CD1c-positive myeloid dendritic cell (primary cell): Measurements from ENCODE around the gene PDIA2.
"Not testable (repeated sequence)": the region's sequence is repeated elsewhere in the genome, so short reads cannot be mapped to it uniquely, and the experiment has no call there.

Experiments used
- DNase-seq: peaks from one replicate; pipeline ENCODE4 v3.0.0-alpha.2; 2016; ENCODE audit errors: extremely low spot score

Gene PDIA2

DNA sequence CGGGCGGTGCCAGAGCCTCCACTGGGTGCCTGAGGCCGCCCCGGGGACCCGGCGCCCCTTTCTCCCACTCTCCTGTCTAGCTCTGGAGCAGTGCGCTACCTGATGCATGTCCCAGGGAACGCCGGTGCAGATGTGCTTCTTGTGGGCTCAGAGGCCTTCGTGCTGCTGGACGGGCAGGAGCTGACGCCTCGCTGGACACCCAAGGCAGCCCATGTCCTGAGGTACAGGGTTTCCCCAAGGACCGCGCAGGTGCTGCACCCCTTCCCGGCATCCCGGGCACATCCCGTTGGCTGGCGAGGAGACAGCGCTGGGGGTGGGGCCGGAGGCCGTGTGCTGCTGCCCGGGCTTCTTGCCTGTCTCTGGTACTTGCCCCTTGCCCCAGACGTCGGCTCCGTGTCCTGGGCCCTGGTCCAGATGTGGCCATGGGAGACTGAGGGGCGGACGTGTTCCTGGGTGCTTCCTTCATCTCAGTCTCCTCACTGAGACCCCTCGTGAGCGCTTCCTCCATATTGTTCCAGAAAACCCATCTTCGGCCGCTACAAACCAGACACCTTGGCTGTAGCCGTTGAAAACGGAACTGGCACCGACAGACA lies 19.7 kb upstream of the PDIA2 start:
- DNase-seq: no peak

DNA sequence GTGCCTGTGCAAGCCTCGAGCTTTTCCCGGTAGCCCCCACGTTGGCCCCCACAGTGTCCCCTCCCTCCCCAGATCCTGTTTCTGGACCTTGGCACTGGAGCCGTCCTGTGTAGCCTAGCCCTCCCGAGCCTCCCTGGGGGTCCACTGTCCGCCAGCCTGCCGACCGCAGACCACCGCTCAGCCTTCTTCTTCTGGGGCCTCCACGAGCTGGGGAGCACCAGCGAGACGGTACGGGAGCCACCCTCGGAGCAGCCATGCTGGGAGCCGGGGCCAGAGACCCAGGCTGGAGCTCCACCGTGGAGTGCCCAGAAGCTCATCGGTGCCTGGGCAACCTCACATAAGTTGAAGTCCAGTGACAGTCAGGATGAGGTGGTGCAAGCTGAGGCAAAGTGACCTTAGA lies 19.0 kb upstream of the PDIA2 start:
- DNase-seq: no peak

DNA sequence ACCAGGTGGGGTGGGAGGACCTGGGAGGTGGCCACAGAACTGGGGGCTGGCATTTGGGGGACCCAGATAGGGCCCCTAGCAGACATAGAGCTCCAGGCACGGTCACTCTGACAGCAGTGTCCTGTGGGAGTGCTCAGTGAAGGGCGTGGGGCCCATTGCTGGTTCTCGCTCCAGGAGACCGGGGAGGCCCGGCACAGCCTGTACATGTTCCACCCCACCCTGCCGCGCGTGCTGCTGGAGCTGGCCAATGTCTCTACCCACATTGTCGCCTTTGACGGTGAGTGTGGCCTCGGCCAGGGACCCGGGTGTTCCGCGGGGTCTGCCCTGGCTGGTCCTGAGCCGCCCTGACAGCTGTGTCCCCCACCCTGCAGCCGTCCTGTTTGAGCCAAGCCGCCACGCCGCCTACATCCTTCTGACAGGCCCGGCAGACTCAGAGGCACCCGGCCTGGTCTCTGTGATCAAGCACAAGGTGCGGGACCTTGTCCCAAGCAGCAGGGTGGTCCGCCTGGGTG lies 18.5 kb upstream of the PDIA2 start:
- DNase-seq: no peak

DNA sequence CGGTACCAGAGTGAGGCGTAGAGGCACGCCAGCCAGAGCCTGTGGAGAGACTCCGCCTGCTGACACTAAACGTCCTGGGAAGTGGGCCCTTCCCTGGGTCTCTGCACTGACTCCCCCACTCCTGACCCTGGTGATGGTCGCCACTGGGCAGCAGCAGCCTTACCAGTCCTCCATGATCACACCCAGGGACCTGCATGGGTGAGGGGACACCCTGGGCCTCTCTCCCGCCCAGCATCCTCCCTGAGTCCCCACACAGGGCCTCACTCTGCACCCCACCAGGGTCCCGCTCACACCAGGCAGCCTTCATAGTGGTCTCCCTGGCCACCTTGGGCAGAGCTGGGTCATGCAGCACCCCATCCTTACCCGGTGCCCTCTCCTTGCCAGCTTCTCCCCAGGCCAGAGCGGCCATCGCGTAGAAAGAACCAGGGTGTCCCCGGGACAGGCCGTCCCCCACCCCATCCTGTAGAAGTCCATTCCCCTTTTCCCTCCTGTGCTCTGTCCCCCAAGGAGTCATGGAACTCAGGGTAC lies 17.9 kb upstream of the PDIA2 start:
- DNase-seq: no peak

DNA sequence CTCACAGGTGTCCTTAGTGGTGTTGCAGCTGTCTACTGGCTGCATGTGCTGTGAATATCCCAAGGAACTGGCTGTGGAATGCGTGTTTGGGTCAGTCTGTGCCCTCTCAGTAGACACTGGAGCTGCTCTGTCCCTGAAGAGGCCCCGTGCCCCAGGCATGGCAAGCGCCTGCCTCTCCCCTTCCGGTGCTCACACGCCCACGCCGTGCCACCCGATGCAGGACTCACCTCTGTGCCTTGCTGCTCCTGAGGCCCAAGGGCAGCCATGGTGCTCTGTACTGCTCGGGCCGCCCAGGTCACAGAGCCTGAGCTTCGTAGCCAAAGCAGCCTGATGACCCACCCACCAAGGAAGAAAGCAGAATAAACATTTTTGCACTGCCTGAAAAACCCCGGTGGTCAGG lies 17.3 kb upstream of the PDIA2 start:
- no peak for DNase-seq

DNA sequence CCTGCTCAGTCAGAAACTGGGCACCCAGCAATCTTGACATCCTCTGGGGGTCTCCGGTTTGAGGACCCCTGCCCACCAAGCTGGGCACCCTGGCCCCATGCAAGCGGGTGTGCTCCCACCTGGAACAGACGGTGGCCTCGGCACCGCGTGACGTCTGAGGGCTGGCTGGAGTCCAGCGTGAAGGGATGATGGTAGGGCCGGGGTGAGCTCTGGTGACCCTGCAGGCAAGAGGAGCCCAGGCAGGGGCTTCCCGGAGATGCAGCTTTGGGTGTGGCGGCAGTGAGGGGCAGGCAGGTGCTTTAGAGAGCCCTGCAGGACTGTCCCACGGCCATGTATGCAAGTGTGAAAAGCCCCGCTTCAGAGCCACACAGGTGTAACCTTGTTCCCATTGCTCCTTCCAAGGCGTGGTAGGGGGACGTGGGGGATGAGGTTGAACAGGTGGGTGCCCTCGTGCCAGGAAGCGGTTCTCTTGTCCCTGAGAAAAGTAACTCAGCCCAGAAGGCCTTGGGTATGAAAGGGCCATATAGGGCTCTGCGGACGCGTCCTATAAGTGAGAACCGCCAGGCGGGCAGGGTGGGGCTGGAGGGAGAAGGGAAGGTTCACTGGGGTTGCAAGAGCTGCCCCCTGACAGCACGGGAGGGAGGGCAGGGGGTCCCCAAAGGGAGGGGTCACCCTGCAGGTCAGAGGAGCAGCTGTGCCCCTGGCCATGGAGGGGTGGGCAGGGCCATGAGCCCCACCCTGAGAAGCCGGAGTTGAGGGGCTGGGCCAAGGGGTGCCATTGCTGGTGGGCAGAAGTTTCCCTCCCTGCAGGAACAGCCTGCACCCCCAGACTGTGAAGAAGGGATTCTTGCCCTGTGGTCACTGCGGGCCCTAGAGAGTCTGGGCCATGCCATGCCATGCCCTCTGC lies 16.5 kb upstream of the PDIA2 start:
- no peak for DNase-seq

DNA sequence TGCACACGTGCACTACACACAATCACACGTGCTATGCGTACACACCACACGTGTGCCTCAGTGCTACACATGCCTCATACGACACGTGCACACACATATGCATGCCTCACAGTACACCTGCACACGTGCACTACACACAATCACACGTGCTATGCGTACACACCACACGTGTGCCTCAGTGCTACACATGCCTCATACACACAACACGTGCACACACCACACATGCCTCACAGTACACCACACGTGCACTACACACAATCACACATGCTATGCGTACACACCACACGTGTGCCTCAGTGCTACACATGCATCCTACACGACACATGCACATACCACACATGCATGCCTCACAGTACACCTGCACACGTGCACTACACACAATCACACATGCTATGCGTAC lies 15.4 kb upstream of the PDIA2 start:
- not testable (repeated sequence) for DNase-seq

DNA sequence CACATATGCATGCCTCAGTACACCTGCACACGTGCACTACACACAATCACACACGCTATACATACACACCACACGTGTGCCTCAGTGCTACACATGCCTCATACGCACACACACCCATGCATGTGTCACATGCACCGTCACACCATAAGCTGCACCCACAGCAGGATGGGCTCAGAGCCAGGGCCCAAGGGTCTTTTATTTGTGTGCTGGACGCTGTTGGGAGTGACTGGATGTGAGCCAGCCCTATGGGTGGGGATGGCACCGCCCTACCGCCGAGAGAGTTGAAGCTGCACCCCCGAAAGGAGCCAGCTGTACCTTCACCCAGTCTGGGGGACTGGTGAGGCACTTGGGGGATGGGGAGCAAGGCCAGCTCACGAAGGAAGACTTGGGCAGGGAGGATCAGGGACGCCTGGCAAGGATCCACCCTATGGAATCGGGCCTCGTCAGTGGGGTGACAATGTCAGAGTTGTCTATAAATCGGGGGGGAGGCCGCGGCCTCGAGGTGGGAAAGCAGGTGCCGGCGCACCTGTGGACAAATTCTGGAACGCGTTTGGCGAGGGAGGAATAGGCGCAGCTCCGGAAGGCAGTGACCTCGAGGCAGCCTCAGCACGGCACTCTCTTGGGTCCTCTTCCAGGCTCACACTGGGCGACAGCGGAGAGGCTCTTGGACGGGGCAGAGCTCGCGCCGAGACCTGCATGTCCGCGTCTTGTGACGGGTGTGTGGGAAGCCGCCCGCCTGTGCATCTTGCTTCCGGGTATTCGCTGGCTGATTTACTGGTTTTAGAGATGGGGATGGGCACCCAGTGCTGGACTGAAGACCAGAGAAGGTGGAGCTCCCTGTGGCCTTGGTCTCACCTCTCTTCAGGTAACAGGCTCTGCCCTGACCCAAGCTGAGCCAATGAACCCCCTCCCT lies 14.6 kb upstream of the PDIA2 start:
- no peak for DNase-seq

DNA sequence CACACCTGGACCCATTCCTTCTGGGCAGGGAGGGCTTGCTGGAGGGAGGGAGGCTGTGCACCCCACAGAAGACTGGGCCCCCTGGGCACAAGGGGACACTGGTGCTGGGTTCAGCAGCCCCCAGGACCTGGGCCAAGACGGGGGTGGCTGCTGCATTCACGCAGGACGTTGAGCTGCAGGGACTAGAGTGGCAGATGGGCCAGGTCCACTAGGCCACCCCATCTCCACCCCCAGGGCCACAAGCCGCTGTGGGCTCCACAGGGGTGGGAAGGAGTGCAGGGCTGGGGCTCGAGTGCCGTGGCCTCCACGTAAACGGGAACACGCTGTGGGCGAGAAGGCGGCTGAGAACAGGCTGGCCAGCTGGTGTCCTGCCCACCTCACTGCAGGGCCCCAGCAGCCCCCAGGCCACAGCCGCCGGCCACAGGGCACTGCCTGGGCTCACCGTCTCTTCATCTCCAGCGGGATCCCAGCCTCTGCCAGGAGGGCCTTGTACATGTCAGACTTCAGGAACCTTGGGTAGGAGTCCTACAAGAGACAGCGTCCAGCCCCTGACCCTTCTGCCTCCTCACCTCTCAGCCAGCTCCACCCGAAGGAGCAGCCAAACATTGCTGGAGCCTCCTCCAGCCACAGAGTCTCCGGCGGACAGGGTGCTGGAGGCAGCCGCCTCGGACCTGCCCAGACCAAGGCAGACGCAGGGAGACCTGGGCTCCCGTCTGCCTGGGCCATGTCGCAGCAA lies 13.7 kb upstream of the PDIA2 start:
- no peak for DNase-seq

DNA sequence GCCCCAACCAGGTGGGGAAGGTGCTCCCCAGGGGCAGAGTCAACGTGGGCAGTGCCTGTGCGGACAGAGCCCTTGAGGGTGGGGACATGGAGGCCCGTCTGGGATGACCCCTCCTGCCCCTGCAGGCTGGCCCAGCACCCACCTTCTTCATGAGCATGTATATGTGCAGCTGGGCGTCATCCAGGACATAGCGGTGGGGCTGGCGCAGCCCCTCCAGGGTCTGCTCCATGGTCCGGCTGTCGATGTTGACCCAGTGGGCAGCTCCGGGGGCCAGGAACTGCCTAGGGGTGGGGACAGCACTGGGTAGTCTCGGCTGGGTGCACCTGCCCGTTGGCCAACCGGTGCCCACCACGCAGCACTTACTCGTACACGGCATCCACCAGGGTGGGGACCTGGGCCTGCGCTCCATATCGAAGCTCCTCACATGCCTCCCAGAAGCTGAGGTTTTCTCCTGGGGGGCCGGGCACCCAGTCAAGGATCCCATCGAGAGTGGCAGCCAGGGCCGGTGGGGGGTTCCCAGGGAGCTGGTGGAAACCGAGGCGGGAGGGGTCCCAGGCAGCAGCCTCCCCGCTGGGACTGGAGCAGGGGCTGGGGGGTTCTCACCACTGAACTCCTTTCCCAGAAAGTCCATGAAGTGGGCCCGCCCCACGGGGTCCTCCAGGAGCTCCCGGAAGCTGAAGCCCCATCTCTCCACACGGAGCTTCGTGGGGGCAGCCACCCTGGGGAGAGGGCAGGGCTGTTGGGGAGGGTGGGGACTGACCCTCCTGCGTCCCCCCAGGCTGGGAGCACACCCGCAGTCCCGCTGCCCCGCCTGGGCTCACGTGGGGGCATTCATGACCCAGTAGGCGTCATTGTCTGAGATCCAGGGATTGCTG lies 12.3 kb upstream of the PDIA2 start:
- no peak for DNase-seq

DNA sequence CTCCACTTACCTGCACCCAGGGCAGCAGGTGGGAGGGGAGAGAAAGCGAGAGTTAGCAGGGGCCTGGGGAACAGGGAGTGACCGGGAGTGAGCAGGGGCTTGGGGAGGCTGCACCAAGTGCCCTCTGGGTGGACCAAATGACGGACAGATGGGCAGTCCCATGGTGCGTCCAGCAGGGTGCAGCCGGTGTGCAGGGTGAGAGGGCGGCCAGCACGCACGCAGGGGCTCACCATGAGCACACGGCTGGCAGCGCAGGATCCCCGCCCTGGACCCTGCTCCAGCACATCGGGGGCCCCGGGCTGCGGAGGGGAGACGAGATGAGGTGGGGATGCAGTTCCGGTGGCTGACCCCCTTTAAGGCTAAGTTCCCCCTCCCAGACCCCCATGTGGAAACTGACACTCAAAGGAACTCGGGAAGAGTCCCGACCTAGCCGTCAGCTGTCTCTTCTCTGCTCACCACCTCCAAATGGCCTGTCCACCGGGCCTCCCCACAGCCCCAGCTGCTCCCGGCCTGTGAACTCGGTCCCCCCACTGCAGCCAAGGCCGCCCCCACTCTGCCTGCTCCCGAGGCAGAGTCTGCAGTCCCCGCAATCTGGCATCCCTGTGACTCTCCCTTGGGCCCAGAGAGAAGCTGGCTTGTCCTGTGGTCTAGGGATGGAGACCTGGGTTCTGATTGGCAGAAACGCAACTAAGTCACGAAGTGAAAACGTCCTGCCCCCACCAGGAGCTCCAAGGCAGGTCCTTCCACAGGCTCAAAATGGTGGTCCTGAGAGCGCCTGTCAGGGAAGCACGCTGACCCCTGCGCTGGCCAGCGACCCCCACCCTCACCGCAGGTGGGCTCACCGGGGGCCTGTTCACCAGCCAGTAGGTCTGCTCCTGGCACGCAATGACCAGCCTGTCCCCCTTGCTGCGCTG lies 10.1 kb upstream of the PDIA2 start:
- DNase-seq: no peak

DNA sequence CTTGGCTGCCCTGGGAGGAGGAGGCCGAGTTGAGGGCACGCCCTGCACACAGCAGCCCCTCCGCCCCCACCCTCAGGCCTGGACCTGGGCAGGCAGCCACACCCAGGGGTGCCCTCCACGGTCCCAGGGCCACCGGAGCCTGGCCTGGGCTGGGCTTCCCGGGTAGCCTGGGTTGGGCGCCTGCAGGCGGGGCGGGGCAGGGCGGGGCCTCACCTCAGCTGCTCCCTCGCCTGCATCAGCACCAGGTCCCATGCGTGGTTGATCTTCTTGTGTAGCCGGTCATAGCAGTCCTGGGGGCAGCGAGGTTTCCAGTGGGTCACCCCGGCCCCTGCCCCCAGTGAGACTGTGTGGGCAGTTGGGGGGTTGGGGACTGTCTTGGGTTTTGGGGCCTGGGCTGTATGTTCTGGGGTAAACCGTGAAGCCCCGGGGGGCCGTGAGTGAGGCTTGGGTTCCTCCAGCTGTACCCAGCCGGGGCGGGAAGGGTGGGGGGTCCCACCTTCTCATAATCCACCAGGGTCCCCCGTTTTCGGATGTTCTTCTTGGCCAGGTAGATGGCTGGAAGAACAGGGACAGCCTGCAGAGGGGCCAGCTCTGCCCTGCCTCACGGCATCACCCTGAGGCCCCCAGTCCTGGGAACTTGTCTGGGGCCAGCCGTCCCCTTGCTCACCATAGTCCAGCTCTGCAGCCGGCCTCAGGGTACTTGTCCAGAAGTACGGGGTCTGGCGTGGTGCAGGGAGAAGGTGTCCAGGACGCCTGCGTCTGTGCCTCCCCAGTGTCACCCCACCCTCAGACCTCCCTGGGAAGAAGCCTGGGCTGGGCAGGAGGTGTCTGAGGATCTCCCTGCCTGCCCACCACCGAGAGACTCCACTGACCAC lies 9.2 kb upstream of the PDIA2 start:
- DNase-seq: no peak

DNA sequence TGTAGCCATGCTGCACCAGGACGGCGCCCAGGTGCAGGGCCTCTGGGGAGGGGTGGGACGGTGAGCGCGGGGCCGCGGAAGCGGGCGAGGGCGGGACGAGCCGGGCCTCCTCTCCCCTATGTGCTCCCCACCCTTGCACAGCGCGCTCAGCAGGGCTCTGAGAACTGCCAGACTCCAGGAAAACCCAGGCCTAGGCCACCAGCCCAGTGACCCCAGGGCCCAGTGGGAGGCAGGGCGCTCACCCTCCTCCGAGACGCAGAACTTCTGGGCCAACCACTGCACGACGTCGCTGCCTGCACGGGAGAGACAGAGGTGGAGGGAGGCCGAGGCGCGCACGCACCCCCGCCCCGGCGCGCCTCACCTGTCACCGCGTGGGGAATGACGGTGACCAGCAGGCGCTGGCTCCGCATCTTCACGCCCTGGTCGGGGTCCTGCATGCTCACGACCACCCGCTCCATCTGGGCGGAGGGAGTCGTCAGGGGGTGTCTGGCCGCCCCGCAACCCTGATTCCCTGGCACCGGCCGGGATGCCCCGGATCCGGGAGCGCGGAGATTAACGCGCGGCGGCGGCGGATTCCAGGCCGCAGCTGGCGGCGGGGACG lies 7.8 kb upstream of the PDIA2 start:
- no peak for DNase-seq

DNA sequence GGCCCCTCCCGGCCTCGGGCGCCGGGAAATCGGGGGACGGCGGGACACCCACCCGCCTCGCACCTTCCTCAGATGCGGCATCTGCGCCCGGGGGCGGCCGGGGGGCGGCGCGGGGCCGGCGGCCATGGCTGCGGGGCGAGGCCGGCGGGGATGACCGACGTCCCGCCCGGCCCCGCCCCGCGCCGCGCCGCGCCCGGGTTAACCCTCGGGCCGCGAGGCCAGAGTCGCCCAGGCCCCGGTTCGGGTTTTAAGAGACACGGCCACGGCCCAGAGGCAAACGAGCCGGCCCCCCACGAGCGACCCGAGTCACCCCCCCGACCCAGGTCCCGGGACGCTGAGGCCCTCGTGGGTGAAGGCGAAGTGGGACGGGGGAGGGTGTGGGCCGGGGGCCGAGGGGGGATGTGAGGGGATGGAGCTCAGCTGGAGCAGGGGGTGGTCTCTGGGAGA lies 7.2 kb upstream of the PDIA2 start, which contains the start of gene RGS11:
Gene RGS11, minus strand, starts transcription at position 159 of the 447 bp plus-strand sequence. Its CDS starts 33 bp downstream, at position 126.
- DNase-seq: no peak

DNA sequence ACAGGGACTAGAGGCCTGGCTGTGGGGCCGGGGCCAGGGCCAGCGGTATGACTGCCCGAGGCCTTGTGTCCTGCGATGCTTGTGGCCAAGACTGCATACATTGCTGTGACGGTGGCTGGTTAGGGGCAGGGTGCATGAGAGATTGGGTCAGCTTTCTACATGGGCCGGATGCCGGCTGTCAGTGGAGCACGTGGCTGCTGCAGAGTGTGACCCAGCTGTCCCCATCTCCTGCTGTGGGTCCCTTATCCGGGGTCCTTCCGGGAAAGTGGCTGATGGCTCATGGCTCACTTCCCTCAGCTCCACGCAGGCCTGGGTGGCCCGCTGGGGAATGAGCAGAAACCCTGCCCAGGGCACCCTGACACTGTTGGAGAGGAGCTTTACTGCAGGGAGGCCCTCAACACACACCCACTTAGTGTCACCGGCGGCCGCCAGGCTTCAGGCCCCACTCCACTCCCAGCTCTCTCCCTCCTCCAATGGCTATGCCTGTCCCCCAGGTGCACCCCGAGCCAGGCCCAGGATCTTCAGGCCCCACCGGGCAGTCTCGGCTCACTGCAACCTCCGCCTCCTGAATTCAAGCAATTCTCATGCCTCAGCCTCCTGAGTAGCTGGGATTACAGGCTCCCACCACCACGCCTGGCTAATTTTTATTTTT lies 6.4 kb upstream of the PDIA2 start:
- DNase-seq: no peak

DNA sequence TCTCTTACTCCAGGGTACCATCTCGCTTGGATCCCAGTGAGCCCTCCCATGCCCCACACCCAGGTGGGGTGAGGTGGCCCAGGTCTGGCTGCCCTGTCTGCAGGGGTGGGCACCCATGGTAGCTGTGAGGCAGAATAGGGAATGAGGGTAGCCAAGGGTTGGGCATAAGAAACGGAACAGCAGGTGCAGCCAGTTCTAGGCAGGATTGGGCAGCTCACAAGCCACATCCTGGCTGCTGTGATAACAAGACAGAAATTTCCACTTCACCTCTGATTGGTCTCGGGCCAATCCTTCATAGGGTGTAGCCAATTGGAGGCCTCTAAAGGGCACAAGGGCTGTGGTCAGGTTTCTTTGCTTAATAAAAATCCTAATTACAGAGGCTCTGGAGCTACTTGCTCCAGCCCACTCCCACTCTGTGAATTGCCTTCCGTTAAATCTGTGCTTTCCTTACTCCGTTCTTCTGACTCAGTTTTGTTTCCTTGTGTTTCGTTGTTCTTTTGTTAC lies 4.0 kb upstream of the PDIA2 start:
- DNase-seq: peak; percentile 13

DNA sequence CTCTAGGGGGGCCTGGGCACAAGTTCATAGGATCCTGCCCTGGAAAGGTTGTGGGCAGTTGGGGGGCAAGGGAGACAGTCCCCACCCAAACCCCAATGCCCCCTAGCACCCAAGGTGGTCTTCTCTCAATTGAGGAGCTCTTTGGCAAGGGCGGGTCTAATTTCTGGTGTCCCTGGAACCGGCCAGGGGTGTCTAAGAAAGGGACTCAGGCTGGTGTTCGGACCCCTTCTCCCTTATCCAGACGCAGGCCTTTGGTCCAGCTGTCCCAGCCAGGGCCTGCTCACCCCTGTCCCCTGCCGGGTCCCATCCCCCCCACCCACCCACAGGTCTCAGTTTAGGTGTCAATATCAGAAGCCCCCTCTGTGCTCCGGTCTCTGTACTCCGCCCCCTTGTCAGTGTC lies 3.4 kb upstream of the PDIA2 start:
- DNase-seq: no peak
